HG02840 (cell line): ENCODE data around the gene DYNLRB1.

Experiments used
- ATAC-seq: cut with Tn5 transposase; IDR thresholded peaks from one replicate; pipeline ENCODE4 v1.9.1; 2021; ENCODE audit warnings: mild to moderate bottlenecking, moderate library complexity, moderate number of reproducible peaks; ENCODE audit not compliant: unreplicated experiment, low FRiP score

DYNLRB1 gene

GRCh38 chr20:34574426-34574825 is 58.2 kb downstream of the DYNLRB1 start:
- ATAC-seq, result no peak

- no peak for ATAC-seq
Observed at GRCh38 chr20:34574861-34575260, 58.6 kb downstream of the DYNLRB1 start.

- no peak for ATAC-seq
Observed at GRCh38 chr20:34575271-34575670, 59.0 kb downstream of the DYNLRB1 start.

- no peak for ATAC-seq
Observed at GRCh38 chr20:34575756-34576155, 59.5 kb downstream of the DYNLRB1 start.

GRCh38 chr20:34577061-34577460 is 60.8 kb downstream of the DYNLRB1 start:
- no peak for ATAC-seq

- ATAC-seq, result no peak
Observed at GRCh38 chr20:34578025-34578424, 61.8 kb downstream of the DYNLRB1 start.

GRCh38 chr20:34578521-34578920 is 62.3 kb downstream of the DYNLRB1 start:
- no peak for ATAC-seq

- no peak for ATAC-seq
Observed at GRCh38 chr20:34579191-34579978, 63.2 kb downstream of the DYNLRB1 start.

- no peak for ATAC-seq
Observed at GRCh38 chr20:34579979-34580940, 64.0 kb downstream of the DYNLRB1 start.

GRCh38 chr20:34581341-34582184 is 65.3 kb downstream of the DYNLRB1 start:
- ATAC-seq, result no peak

- no peak for ATAC-seq
Observed at GRCh38 chr20:34582221-34582620, 66.0 kb downstream of the DYNLRB1 start.

- no peak for ATAC-seq
Observed at GRCh38 chr20:34582911-34583310, 66.7 kb downstream of the DYNLRB1 start.

- no peak for ATAC-seq
Observed at GRCh38 chr20:34583544-34583943, 67.3 kb downstream of the DYNLRB1 start.

GRCh38 chr20:34585019-34585418 is 68.8 kb downstream of the DYNLRB1 start:
- no peak for ATAC-seq

GRCh38 chr20:34586488-34587163 is 70.4 kb downstream of the DYNLRB1 start:
- ATAC-seq, result no peak
